Fibroblast of villous mesenchyme (primary cell): Measurements from ENCODE around the gene B4GALT3. TPM values are rescaled to one million over a fixed set of nuclear protein-coding genes. Genes with fewer than 3 reads are reported as not detected.
A peak's percentile ranks its signal among the peaks of the same experiment; 100 is the strongest.

Experiments used
- DNase-seq: peaks from one replicate; pipeline ENCODE4 v3.0.0-alpha.2; 2010; ENCODE audit warnings: low read depth
- H3K4me3 ChIP-seq: 2 replicates; pipeline ENCODE4 v1.5.1; 2011; ENCODE audit warnings: low read depth, mild to moderate bottlenecking, low read length
- CTCF ChIP-seq: IDR thresholded peaks from 2 replicates; pipeline ENCODE4 v1.5.1; 2012; ENCODE audit warnings: low read depth, mild to moderate bottlenecking, low read length; ENCODE audit not compliant: insufficient read depth
- total RNA-seq: library from RNA; depleted of rRNA; stranded (reverse); fragments of >200 nt; gene quantifications from 2 replicates; pipeline ENCODE4 v1.2.3, GENCODE V29; 2012

The B4GALT3 gene
- total RNA-seq, 1 donor = 22.5 TPM

- peak; percentile 56 for DNase-seq
- TF ChIP-seq CTCF = no peak
- H3K4me3 ChIP-seq = peak overlapping the region; percentile 64
Measured at GRCh38 chr1:161198194-161198896, 21.0 kb upstream of the B4GALT3 start.

GRCh38 chr1:161197560-161198193 lies 20.4 kb upstream of the B4GALT3 start:
- H3K4me3 ChIP-seq = peak overlapping the region; percentile 64
- no peak for TF ChIP-seq CTCF
- DNase-seq = no peak

DNA sequence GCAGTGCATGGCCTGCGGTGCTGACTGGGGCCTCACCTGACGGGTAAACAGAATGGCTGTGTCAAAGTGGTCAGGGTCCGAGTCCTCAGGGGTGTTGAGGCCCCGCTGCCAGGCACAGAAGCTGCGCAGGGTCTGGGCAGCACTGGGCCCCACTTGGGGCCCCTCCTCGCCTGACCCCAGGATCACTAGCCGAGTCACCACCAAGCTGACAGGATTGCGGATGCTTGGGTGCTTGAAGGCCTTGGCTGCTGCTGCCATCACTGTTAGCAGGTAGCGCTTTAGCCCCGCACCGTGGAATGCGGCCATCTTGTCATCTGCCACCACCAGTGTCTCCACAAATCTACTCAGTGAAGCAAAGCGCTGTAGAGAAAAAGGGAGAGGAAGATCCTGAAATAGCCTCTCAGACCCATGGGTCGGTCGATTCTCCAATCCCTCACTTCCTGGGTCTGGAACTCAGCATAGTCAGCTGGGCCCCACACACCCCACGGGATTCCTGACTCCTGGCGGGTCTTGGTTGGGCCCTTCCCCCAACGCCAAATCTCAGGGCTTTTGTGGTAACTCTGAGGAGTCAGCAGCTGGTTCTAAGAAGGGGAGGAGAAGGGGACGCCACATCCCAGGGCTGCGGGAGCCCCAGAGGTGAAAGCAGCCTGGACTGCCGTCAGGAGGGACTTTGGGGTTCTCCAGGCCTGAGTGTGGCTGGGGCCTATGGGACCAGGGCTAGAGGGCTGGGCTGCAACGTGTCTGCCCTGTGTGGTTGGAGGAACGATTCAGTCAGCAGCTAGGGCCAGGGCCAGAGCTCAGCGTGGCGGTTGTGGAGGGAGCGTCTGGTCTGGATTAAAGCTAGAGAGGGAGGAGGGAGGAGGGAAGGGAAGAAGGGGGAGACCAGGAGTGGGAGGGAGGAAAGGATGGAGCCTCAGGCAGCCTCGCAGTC lies 19.5 kb upstream of the B4GALT3 start:
- peak overlapping the region; percentile 64 for H3K4me3 ChIP-seq
- no peak for TF ChIP-seq CTCF
- peak; percentile 93 for DNase-seq

- peak overlapping the region; percentile 3 for H3K4me3 ChIP-seq
- no peak for DNase-seq
- no peak for TF ChIP-seq CTCF
Measured at GRCh38 chr1:161196111-161196510, 18.8 kb upstream of the B4GALT3 start.

- no peak for TF ChIP-seq CTCF
- no peak overlapping the region for H3K4me3 ChIP-seq
- no peak for DNase-seq
Measured at GRCh38 chr1:161195171-161195570, 17.9 kb upstream of the B4GALT3 start.

- DNase-seq = no peak
- no peak overlapping the region for H3K4me3 ChIP-seq
- TF ChIP-seq CTCF = no peak
Measured at GRCh38 chr1:161193561-161194235, 16.4 kb upstream of the B4GALT3 start.
